HG03442 (cell line): ENCODE measurements around the gene NPTXR.
A peak's percentile ranks its signal among the peaks of the same experiment; 100 is the strongest.

Experiments
- ATAC-seq: cut with Tn5 transposase; IDR thresholded peaks from one replicate; pipeline ENCODE4 v1.9.1; 2021; ENCODE audit warnings: mild to moderate bottlenecking, moderate library complexity; ENCODE audit not compliant: unreplicated experiment

The NPTXR gene

DNA sequence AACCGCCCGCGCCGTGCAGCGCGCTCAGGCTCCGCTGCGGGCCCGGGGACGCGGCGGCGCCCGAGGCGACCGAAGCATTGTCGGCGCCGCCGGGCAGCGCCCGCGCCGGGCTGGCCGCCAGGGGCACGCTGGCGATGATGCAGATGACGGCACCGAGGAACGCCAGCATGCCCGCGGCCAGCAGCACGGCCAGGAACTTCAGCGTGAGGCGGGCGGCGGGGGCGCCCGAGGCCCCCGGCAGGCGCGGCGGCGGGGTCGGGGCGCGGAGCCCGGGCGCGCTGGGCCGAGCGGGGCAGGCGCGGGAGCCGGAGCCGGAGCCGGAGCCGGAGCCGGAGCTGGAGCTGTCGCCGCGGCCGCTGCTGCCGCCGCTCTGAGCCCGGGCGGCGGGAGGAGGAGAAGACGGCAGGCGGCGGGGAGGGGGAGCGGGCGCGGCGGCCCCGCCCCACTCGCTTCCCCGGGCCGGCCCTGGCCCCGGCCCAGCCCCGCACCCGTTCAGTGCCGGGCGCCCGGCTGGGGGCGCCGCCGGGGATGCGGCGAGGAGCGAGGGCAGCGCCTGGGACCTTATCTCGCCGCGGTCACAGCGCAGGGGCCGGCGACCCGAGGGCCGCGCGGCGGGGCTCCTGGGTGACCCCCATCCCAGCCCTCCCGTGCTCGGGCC, at the start of gene NPTXR:
Gene NPTXR (minus strand): TSS at position 372 of the 658 bp plus-strand sequence.
- ATAC-seq = no peak

DNA sequence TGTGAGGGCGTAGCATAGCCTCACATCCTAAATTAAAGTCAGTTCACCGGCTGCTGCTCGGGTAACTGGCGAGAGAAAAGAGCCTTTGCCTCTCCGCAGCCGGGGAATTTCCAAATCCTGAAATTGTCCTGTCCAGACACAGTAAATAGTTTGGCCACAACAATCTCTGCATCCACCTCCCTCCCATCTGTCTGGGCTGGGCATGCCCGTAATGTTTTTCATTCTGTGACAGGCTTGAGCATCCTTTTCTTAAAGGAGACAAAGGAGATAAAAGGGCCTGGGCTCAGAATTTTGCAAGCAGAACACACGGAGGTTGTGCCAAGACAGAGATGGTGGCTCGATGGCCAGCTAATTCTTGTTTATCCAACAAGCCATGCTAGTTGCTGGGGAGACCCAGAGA, 47.4 kb upstream of the NPTXR start:
- ATAC-seq = no peak

DNA sequence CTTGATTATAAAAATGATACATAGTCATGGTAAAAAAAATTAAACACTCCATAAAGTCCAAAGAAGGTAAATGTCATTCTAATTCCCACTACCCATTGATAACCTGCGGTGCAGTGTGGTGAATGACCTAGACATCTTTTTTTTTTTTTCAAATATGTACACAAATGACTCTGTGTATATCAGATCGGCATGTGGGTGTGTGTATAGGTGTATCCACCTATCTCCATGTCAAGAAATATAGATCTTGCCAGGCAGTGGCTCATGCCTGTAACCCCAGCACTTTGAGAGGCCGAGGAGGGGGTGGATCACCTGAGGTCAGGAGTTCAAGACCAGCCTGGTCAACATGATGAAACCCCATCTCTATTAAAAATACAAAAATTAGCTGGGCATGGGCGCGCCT, 46.5 kb upstream of the NPTXR start:
- ATAC-seq = no peak

- no peak for ATAC-seq
These were observed 42.5 kb upstream of the NPTXR start for GRCh38 chr22:38886333-38886732.

- no peak for ATAC-seq
These were observed 39.3 kb upstream of the NPTXR start for GRCh38 chr22:38882972-38883622.

GRCh38 chr22:38881997-38882879, 38.4 kb upstream of the NPTXR start:
- no peak for ATAC-seq

- ATAC-seq = no peak
These were observed 37.6 kb upstream of the NPTXR start for GRCh38 chr22:38881464-38881871.

DNA sequence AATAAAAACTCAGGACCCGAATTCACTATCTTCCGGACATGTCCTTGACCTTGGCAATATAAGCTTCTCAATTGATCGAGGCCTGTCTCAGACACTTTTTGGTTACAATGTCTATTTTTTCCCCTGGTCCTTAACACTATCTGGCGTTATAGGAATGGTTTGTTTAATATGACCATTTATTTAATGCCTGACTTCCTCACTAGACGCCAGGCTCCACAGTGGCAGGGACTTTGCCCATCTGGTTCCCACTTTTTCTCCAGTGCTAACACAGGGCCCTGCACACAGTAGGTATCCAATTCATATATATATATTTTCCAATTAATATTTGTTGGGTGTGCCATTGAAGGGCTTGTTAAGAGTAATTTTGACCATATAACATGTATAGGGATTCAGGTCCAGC, 36.1 kb upstream of the NPTXR start:
- ATAC-seq = no peak

GRCh38 chr22:38879108-38879729, 35.4 kb upstream of the NPTXR start:
- no peak for ATAC-seq

DNA sequence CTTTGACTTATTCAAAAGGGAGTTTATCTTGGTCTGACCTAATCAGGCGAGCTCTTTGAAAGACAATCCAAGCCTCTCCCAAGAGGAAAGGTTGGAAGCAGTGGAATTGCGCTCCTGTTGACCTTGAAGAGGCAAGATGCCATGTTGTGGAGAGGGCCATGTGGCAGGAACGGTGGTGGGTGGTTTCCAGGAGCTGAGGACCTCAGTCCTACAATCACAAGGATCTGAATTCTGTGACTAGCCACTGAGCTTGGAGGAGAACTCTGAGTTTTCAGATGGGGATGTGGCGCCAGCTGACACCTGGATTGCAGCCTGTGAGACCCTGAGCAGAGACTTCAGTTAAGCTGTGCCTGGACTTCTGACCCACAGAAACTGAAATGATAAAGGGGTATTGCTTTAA, 34.2 kb upstream of the NPTXR start:
- ATAC-seq = no peak

- ATAC-seq = no peak
These were observed 30.8 kb upstream of the NPTXR start for GRCh38 chr22:38874529-38875222.

- no peak for ATAC-seq
These were observed 29.9 kb upstream of the NPTXR start for GRCh38 chr22:38873469-38874411.

- no peak for ATAC-seq
These were observed 29.0 kb upstream of the NPTXR start for GRCh38 chr22:38872831-38873248.

GRCh38 chr22:38872172-38872830, 28.5 kb upstream of the NPTXR start, which contains the start of gene CBX6:
CBX6 (minus strand) TSS chr22:38872216; CDS start chr22:38872190, 26 bp downstream.
- peak; percentile 65 for ATAC-seq

GRCh38 chr22:38871360-38872171, 27.7 kb upstream of the NPTXR start:
- no peak for ATAC-seq

DNA sequence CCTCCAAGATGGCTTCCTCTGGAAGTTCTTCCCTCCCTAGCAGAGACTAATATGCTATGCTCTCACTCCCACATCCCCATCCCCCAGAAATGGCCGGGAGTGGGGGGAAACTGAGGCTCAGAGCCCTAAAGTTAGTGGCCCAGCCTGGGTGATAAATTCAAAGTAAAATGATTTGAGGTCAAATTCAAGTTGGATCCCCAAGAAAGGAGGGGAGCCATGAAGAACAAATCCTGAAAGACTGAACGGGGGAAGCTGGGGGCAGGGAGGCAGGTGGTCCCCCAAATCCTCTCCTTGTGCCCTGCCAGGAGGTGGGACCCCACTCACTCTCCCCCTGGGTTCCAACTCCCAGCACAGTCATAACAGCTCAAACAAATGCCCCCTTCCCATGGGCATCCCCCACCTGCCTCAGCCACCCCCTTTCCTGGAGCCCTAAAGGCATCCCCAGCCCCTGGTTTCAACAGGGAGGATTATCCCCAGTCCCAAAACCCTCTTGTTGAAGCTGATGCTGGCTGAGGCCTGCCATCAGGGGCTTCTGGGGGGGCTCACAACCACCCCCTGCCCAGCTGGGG, 27.0 kb upstream of the NPTXR start:
- ATAC-seq = no peak

DNA sequence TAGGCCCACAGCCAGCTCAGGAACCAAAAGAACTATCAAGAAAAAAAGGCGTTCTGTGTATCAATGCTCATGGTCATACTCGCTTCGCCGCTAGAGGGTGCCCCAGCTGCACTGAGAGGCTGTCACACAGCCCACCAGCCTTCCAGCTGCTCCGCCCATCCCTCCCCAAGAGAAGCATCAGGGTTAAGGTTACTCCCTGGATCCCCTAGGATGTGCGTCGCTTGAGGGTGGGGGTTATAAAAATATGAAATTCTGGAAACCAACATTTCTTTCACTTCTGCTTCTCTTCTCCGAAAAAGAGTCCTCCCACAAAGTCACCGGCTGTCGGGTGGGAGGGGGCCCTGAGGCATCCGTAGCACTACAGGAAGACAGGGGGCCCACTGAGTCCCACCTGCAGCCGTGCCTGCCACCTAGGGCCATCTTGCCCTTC, 26.5 kb upstream of the NPTXR start:
- ATAC-seq = no peak

DNA sequence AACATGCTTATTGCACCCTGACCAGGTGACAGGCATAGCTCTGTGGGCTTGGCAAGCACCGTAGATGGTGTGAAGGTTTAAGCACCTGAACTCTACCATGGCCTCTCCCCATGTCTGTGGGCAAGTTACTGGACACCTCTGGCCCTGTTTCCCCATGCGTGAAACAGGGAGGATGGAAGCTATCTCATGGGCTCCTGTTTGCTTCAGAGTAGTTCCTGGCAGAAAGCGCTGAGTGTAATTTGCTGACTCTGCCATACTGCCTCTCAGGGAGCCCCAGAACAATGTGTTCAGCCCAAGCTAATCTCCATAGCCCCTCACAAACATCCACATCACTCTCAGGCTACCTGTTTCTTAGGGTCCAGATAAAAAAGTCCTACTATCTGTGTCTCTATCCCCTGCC, 25.8 kb upstream of the NPTXR start:
- ATAC-seq = no peak
